Astrocyte (in vitro differentiated cells and primary cell): ENCODE data around the gene PTPRN2. TPM values are rescaled to one million over a fixed set of nuclear protein-coding genes. Genes with fewer than 3 reads are reported as not detected.

Experiments
- DNase-seq: peaks from one replicate; pipeline ENCODE4 v3.0.0-alpha.2; 2010; ENCODE audit warnings: low read depth
- FAIRE-seq: peaks from 2 replicates; lab custom pipeline; 2011; peaks lifted over from hg19 to GRCh38; lab: Jason Lieb, UNC
- H2AFZ ChIP-seq: 2 replicates; pipeline ENCODE4 v1.6.0; 2012; ENCODE audit warnings: low read depth, low read length, inconsistent platforms
- H3K27ac ChIP-seq: 2 replicates; pipeline ENCODE4 v1.5.1; 2011; ENCODE audit warnings: low read depth, low read length, inconsistent platforms
- H3K27me3 ChIP-seq: 2 replicates; pipeline ENCODE4 v1.6.0; 2011; ENCODE audit warnings: low read length, inconsistent platforms; ENCODE audit not compliant: insufficient read depth
- H3K36me3 ChIP-seq: 2 replicates; pipeline ENCODE4 v1.5.1; 2011; ENCODE audit warnings: low read length, inconsistent platforms; ENCODE audit not compliant: insufficient read depth
- H3K4me1 ChIP-seq: 2 replicates; pipeline ENCODE4 v1.5.1; 2011; ENCODE audit warnings: low read length, inconsistent platforms; ENCODE audit not compliant: insufficient read depth
- H3K4me2 ChIP-seq: 2 replicates; pipeline ENCODE4 v1.6.0; 2012; ENCODE audit warnings: low read length, inconsistent platforms
- H3K4me3 ChIP-seq: 2 replicates; pipeline ENCODE4 v1.5.1; 2011; ENCODE audit warnings: low read depth, mild to moderate bottlenecking, low read length, inconsistent platforms; ENCODE audit not compliant: insufficient read depth
- H3K79me2 ChIP-seq: 2 replicates; pipeline ENCODE4 v1.6.0; 2012; ENCODE audit warnings: mild to moderate bottlenecking, low read length, inconsistent platforms; ENCODE audit not compliant: insufficient read depth
- H3K9ac ChIP-seq: 2 replicates; pipeline ENCODE4 v1.6.0; 2012; ENCODE audit warnings: mild to moderate bottlenecking, low read length, inconsistent platforms
- H3K9me3 ChIP-seq: 2 replicates; pipeline ENCODE4 v1.5.1; 2012; ENCODE audit warnings: low read depth, mild to moderate bottlenecking, low read length, inconsistent platforms; ENCODE audit not compliant: insufficient read depth
- H4K20me1 ChIP-seq: 2 replicates; pipeline ENCODE4 v1.6.0; 2012; ENCODE audit warnings: low read length, inconsistent platforms; ENCODE audit not compliant: insufficient read depth
- H3K27ac Mint-ChIP-seq: one replicate; pipeline ENCODE4 v1.8.0; 2021; ENCODE audit warnings: mild to moderate bottlenecking, mixed read lengths; ENCODE audit not compliant: unreplicated experiment
- H3K27me3 Mint-ChIP-seq: one replicate; pipeline ENCODE4 v1.8.0; 2021; ENCODE audit warnings: low read depth, mixed read lengths; ENCODE audit not compliant: unreplicated experiment
- H3K36me3 Mint-ChIP-seq: one replicate; pipeline ENCODE4 v1.8.0; 2021; ENCODE audit warnings: low read depth, mixed read lengths; ENCODE audit not compliant: unreplicated experiment
- H3K4me1 Mint-ChIP-seq: one replicate; pipeline ENCODE4 v1.8.0; 2021; ENCODE audit warnings: low read depth, mixed read lengths; ENCODE audit not compliant: unreplicated experiment
- H3K4me3 Mint-ChIP-seq: one replicate; pipeline ENCODE4 v1.8.0; 2021; ENCODE audit warnings: mild to moderate bottlenecking, moderate library complexity, mixed read lengths; ENCODE audit not compliant: unreplicated experiment
- H3K9me3 Mint-ChIP-seq: one replicate; pipeline ENCODE4 v1.8.0; 2021; ENCODE audit warnings: mild to moderate bottlenecking, mixed read lengths; ENCODE audit not compliant: unreplicated experiment
- EZH2 ChIP-seq: IDR thresholded peaks from 2 replicates; pipeline ENCODE4 v1.6.1; 2012; ENCODE audit warnings: mild to moderate bottlenecking, low read length, inconsistent platforms; ENCODE audit not compliant: insufficient read depth
- total RNA-seq: library from RNA; stranded (reverse); gene quantifications from 2 replicates; pipeline ENCODE4 v1.2.1, GENCODE V29; 2021
- TF ChIP-seq, protein P1 (sequence below): IDR thresholded peaks from 2 replicates; pipeline ENCODE4 v1.5.1; 2011; ENCODE audit warnings: low read depth, mild to moderate bottlenecking, inconsistent platforms, low read length, moderate library complexity; ENCODE audit not compliant: insufficient read depth

PTPRN2 gene
- total RNA-seq, 1 donor from 2014 or later = 0.09 TPM

DNA sequence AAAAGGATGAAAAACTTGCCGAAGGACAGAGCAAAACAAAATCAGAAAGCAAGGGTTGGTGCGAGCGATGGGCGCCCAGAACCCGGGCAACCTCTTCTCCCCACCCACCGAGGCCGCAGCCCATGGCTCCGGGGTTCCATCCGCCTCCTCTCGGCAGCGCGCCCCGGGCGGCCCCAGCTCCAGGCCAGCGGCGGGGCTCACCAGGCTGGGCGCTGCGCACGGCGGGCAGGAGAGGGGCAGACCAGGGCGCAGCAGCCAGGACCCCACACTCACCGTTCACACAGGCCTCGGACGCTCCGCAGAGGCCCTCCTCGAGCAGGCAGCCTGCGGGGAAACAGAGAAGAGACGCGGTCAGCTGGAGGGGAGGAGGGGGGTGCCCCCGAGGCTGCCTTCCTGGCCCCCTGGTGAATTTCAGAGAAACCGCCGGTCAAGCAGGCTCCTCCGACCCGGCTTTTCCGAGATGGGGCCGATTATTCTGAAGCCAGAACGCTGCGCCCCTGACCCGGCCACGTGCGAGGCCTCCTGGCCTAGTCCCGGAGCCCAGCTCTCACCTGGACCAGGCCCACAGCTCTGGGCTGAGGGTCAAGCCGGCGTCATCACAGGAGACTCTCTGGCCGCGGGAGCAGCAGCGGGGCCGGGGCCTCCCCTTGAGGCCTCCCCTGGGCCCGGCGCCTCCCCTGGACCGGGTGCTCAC is 98.0 kb downstream of the PTPRN2 start:
- Histone ChIP-seq H3K27me3 (no peaks in the 10 kb centered on the region), H2AFZ (no peak overlapping the region), H3K4me1 (no peaks in the 10 kb centered on the region), H3K79me2 (no peaks in the 10 kb centered on the region), H4K20me1 (no peaks in the 10 kb centered on the region), H3K36me3 (no peaks in the 10 kb centered on the region), H3K9ac (no peak overlapping the region), H3K4me3 (no peak overlapping the region), H3K27ac (no peak overlapping the region), H3K4me2 (no peak overlapping the region), H3K9me3 (peaks cover 21% of the 10 kb centered on the region)
- H3K4me3 Mint-ChIP-seq = no peak overlapping the region
- DNase-seq (no peak), FAIRE-seq (no peak)
- TF ChIP-seq EZH2 = no peak
- TF ChIP-seq, protein P1, sequence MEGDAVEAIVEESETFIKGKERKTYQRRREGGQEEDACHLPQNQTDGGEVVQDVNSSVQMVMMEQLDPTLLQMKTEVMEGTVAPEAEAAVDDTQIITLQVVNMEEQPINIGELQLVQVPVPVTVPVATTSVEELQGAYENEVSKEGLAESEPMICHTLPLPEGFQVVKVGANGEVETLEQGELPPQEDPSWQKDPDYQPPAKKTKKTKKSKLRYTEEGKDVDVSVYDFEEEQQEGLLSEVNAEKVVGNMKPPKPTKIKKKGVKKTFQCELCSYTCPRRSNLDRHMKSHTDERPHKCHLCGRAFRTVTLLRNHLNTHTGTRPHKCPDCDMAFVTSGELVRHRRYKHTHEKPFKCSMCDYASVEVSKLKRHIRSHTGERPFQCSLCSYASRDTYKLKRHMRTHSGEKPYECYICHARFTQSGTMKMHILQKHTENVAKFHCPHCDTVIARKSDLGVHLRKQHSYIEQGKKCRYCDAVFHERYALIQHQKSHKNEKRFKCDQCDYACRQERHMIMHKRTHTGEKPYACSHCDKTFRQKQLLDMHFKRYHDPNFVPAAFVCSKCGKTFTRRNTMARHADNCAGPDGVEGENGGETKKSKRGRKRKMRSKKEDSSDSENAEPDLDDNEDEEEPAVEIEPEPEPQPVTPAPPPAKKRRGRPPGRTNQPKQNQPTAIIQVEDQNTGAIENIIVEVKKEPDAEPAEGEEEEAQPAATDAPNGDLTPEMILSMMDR = no peak
- H3K9me3 Mint-ChIP-seq = peaks cover 8% of the 10 kb centered on the region
- H3K27ac Mint-ChIP-seq = no peak overlapping the region
- H3K36me3 Mint-ChIP-seq = no peaks in the 10 kb centered on the region
- H3K27me3 Mint-ChIP-seq = peaks cover 10% of the 10 kb centered on the region
- no peaks in the 10 kb centered on the region for H3K4me1 Mint-ChIP-seq

DNA sequence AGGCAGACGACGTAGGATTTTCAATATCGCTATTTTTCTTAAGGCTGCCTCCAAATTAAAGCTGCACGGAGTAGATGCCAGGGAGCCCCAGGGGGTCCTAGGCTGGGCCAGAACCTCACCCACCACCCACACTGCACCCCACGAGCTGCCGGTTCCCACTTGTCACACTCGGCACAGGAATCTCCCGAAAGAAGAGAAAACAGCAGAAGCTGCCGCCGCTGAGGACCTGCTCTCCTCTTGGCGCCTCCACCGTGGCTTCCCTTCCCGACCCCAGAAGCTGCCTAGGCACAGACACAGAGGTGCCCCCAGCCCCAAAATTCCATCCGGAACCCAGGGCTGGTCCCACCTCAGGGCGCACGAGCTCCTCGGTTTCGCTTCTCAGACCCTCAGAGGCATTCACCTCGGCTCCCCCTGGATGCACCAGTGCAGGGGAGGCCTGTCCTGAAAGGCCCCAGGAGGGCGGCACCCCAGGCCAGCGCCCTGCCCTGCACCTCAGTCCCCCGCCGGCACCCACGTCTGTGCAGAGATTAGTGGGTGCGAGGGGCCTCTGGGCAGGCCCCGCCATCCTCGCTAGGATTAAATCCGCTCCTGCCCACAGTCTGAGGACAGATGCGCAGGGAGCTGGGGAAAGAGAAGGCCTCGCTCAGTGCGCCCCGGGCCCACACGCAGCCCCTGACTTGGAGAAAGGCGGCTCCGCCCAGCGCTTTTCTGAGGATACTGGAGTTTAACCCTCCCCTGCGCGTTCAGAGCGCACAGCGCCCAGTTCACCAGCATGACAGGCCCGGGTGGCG is 99.2 kb downstream of the PTPRN2 start:
- peaks cover 21% of the 10 kb centered on the region for H3K9me3 ChIP-seq
- H3K27me3 ChIP-seq = no peaks in the 10 kb centered on the region
- H2AFZ ChIP-seq = no peak overlapping the region
- Mint-ChIP-seq H3K27me3 (peaks cover 8% of the 10 kb centered on the region), H3K36me3 (no peaks in the 10 kb centered on the region), H3K9me3 (peaks cover 8% of the 10 kb centered on the region), H3K27ac (peak overlapping the region; percentile 41), H3K4me1 (no peaks in the 10 kb centered on the region), H3K4me3 (no peak overlapping the region)
- H3K27ac ChIP-seq = no peak overlapping the region
- no peak for FAIRE-seq
- H3K4me2 ChIP-seq = no peak overlapping the region
- no peaks in the 10 kb centered on the region for H4K20me1 ChIP-seq
- no peak overlapping the region for H3K9ac ChIP-seq
- no peak overlapping the region for H3K4me3 ChIP-seq
- no peak for DNase-seq
- TF ChIP-seq, protein P1 = no peak
- no peak for TF ChIP-seq EZH2
- no peaks in the 10 kb centered on the region for H3K4me1 ChIP-seq
- H3K79me2 ChIP-seq = no peaks in the 10 kb centered on the region
- H3K36me3 ChIP-seq = no peaks in the 10 kb centered on the region
